Cardiac fibroblast (primary cell): Measurements from ENCODE around the gene MPHOSPH6.
"Not testable (repeated sequence)": the region's sequence is repeated elsewhere in the genome, so short reads cannot be mapped to it uniquely, and the experiment has no call there.

Source experiments
- DNase-seq, 2 donors: peaks; one replicate each; pipeline versions ENCODE4 v3.0.0 to v3.0.0-alpha.2; 2010; ENCODE audit warnings: low read depth in 2 of 2
- H3K4me3 ChIP-seq, 2 donors: replicated peaks in 1 of 2; 1 replicate in 1 of 2; 2 replicates in 1 of 2; pipeline ENCODE4 v1.5.1; 2011; ENCODE audit warnings: low read depth in 2 of 2, low read length in 2 of 2, mild to moderate bottlenecking in 2 of 2, moderate library complexity in 1 of 2
- TF ChIP-seq, protein P1 (sequence below): IDR thresholded peaks from one replicate; pipeline ENCODE4 v1.5.1; 2011; ENCODE audit warnings: low read depth, mild to moderate bottlenecking, low read length, inconsistent platforms

MPHOSPH6 gene

DNA sequence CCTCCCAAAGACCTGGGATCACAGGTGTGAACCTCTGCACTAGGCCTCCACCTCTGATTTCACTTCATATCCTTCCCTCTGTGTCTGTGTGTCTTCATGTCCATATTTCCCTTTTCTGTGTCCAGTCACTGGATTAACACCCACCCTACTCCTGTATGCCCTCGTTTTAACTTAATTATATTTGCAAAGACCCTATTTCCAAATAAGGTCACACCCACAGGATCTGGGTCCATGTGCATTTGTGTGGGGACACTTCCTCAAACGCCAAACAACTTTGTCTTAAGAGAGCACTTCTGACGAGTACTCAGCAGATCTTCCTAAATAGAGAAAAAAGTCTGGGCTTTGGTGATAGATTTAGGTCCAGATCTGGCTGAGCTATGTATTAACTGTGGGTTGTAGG lies 56.3 kb downstream of the MPHOSPH6 start:
- TF ChIP-seq, protein P1, sequence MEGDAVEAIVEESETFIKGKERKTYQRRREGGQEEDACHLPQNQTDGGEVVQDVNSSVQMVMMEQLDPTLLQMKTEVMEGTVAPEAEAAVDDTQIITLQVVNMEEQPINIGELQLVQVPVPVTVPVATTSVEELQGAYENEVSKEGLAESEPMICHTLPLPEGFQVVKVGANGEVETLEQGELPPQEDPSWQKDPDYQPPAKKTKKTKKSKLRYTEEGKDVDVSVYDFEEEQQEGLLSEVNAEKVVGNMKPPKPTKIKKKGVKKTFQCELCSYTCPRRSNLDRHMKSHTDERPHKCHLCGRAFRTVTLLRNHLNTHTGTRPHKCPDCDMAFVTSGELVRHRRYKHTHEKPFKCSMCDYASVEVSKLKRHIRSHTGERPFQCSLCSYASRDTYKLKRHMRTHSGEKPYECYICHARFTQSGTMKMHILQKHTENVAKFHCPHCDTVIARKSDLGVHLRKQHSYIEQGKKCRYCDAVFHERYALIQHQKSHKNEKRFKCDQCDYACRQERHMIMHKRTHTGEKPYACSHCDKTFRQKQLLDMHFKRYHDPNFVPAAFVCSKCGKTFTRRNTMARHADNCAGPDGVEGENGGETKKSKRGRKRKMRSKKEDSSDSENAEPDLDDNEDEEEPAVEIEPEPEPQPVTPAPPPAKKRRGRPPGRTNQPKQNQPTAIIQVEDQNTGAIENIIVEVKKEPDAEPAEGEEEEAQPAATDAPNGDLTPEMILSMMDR: no peak
- no peak overlapping the region for H3K4me3 ChIP-seq
- no peak for DNase-seq

DNA sequence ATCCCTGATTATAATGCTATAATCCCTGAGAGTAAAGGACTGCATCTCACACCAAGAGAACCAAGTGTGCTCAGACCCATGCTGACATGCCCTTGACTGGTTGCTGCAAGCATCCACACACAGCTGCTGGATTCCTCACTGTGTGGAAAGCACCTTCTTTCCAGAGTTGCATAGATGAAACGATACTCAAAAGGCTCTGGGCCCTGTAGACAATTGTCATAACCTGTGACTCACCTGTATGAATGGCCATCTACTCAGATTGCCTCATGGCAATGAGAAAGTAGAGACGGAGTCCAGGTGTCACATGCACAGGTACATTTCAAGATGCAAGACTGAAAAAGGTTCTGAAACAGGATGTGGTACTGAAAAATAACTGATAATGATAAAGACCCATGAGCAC lies 58.1 kb downstream of the MPHOSPH6 start:
- TF ChIP-seq, protein P1: no peak

DNA sequence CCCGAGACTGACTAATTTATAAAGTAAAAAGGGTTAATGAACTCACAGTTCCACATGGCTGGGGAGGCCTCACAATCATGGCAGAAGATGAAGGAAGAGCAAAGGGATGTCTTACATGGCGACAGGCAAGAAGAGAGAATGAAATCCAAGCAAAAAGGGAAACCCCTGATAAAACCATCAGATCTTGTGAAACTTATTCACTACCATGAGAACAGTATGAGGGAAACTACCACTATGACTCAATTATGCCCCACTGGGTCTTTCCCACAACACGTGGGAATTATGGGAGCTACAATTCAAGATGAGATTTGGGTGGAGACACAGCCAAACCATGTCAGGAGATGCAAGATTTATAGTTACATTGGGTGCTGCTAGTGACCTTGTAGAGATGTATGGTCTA lies 60.8 kb downstream of the MPHOSPH6 start:
- not testable (repeated sequence) for H3K4me3 ChIP-seq, DNase-seq

More for the DNA sequence above, 58.1 kb downstream of the MPHOSPH6 start:
- DNase-seq: no peak
- H3K4me3 ChIP-seq: no peak overlapping the region

DNA sequence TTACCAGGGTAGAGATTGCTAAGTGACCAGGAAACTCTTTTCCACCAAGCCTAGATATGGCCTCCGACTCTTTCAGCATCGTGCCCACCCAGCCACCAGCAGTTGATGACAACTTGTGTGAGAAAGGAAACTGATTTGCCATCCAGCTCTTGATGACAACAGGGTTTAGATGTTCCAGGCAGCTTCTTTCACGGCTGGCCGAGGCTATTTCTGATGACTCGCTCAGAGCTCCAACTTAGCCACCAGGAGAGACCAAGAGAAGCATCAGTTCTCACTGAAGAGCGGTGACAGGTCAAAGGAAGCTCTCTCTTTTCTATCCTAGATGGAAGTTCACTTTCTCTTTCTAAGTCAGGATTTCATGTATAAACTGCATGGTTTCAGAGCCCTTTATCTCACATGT lies 61.2 kb downstream of the MPHOSPH6 start:
- no peak for DNase-seq
- H3K4me3 ChIP-seq: no peak overlapping the region
- TF ChIP-seq, protein P1: no peak

DNA sequence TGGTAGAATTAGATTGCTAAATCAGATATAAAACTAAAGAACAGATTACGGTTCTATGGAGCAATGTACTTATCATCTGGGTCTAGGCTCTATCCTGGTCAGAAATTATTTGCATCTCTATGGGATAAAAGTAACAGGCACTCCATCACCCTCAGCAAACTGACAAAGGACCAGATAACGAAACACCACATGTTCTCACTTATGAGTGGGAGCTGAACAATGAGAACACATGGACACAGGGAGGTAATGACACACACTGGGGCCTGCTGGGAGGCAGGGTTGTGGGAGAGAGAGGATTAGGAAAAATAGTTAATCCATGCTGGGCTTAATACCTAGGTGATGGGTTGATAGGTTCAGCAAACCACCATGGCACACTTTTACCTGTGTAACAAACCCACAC lies 61.9 kb downstream of the MPHOSPH6 start:
- TF ChIP-seq, protein P1: no peak
- DNase-seq: no peak
- H3K4me3 ChIP-seq: no peak overlapping the region

DNA sequence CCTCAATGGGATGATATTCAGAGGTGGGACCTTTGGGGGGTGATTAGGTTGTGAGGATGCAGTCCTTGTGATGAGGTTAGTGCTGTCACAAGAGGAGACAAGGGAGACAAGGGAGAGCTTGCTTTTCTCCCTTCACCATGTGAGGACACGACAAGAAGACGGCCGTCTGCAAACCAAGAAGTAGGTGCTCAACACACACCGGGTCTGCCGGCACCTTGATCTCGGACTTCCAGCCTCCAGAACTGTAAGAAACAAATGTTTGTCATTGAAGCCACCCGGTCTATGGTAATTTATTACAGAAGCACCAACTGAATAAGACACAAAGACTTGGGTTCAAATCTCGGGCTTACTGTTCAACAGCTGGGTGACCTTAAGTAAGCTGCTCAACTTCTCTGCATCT lies 64.9 kb downstream of the MPHOSPH6 start:
- TF ChIP-seq, protein P1: no peak
- H3K4me3 ChIP-seq: no peak overlapping the region
- no peak for DNase-seq
